C4-2B (cell line): ENCODE results near the gene OR1F1.
"Not testable (repeated sequence)": the region's sequence is repeated elsewhere in the genome, so short reads cannot be mapped to it uniquely, and the experiment has no call there.

ENCODE experiments used
- H3K27ac ChIP-seq: fragments of 450-650 bp; 2 replicates; pipeline ENCODE4 v1.5.1; 2017
- CTCF ChIP-seq: fragments of 450-650 bp; conservative IDR thresholded peaks from 2 replicates; pipeline ENCODE4 v1.5.1; 2017; ENCODE audit warnings: mild to moderate bottlenecking
- ZFX ChIP-seq: fragments of 450-650 bp; IDR thresholded peaks from 2 replicates; pipeline ENCODE4 v1.6.1; 2017

The OR1F1 gene

DNA sequence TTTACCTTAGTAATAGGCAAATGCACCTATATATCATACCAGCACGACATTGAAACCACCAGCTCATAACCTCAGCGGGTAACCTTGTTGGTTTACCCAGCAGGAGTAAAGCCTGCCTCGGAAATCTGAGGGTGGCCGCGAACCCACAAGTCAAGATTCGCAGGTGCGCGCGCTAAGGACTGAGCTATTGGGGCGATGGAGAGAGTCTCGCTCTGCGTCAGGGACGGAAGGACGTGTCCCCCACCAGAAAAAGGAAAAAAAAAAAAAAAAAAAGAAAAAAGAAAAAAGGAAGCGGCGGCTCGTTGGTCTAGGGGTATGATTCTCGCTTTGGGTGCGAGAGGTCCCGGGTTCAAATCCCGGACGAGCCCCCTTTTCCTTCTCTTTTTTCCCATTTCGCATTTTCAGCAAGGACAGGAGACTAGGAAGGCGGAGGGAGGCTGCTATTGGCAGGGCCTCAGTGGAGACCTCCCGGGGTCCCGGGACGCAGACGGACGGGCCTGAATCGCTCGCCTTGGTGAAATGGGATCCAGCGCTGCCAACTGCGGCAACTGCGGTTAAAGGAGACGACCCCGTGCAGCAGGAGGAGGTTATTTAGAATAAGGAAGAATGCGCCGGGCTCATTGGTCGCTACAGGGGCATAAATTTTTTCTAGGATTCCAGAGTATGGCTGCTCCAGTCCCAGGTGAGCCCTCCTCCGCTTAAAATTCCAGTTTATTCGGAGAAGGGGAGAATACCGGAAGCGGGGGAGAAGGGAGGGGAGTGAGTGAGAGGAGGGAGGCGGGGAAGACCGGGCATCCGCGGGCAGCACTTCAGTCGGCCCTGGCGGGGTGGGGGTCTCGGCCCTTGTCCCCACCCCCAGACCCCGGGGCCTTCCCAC, at the start of gene OR1F1:
Gene OR1F1 (plus strand): TSS at position 407 of the 877 bp plus-strand sequence.
- TF ChIP-seq ZFX (no peak), CTCF (no peak)
- no peak within 1 kb of the TSS for H3K27ac ChIP-seq

GRCh38 chr16:3138342-3138741, 49.7 kb upstream of the OR1F1 start:
- TF ChIP-seq ZFX (no peak), CTCF (no peak)
- no peak overlapping the region for H3K27ac ChIP-seq

DNA sequence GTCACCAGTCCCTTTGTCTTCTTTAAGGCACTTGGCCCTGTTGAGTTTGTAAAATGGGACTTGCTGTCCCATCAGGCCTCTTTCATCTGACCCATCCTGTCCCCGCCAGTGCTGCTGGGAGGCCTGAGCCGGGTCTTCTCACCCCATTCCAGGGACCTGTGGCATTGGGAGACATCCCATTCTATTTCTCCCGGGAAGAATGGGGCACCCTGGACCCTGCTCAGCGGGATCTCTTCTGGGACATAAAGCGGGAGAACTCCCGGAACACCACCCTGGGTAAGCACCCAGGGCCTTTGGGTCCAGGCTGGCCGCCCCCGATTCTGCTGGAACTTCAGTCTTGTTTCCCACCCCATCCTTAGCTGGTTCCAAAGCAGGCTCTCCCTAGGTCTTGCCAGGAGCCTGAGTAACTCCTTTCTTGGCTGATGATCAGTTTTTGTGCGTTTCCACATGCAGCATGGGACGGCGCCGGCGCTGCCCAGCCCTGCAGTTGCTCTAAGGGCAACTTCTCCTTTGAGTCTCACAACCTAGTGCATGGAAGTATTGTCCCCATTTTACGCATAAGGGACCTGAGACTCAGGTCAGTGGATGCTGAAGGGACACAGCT, 49.1 kb upstream of the OR1F1 start:
- TF ChIP-seq CTCF: no peak
- TF ChIP-seq ZFX: no peak
- H3K27ac ChIP-seq: no peak overlapping the region

DNA sequence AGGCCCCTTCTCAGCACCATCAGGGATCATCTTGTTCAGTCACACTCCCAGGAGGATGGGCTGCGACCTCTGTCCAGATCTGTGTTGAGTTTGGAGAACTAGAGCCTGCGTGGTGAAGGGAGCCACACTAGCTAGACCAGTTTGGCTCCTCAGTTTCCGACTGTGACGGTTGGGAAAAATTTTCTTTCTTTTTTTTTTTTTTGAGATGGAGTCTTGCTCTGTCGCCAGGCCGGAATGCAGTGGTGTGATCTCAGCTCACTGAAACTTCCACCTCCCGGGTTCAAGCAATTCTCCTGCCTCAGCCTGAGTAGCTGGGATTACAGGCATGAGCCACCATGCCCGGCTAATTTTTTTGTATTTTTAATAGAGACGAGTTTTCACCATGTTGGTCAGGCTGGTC, 48.4 kb upstream of the OR1F1 start:
- H3K27ac ChIP-seq: not testable (repeated sequence)

DNA sequence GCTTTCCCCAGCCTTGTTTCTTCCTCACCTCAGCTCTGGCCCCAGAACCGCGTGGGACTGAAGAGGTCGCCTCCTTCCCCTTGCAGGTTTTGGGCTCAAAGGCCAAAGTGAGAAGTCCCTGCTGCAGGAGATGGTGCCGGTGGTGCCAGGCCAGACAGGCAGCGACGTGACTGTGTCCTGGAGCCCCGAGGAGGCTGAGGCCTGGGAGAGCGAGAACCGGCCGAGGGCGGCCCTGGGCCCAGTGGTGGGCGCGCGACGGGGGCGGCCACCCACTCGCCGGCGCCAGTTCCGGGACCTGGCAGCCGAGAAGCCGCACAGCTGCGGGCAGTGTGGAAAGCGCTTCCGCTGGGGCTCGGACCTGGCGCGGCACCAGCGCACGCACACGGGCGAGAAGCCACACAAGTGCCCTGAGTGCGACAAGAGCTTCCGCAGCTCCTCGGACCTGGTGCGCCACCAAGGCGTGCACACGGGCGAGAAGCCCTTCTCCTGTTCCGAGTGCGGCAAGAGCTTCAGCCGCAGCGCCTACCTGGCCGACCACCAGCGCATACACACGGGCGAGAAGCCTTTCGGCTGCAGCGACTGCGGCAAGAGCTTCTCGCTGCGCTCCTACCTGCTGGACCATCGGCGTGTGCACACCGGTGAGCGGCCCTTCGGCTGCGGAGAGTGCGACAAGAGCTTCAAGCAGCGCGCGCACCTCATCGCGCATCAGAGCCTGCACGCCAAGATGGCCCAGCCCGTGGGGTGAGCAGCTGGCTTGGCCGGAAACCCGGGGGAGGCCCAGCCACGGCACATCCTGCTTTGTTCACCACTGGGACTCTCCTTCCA, 47.2 kb upstream of the OR1F1 start:
- no peak overlapping the region for H3K27ac ChIP-seq
- TF ChIP-seq CTCF: no peak
- no peak for TF ChIP-seq ZFX

DNA sequence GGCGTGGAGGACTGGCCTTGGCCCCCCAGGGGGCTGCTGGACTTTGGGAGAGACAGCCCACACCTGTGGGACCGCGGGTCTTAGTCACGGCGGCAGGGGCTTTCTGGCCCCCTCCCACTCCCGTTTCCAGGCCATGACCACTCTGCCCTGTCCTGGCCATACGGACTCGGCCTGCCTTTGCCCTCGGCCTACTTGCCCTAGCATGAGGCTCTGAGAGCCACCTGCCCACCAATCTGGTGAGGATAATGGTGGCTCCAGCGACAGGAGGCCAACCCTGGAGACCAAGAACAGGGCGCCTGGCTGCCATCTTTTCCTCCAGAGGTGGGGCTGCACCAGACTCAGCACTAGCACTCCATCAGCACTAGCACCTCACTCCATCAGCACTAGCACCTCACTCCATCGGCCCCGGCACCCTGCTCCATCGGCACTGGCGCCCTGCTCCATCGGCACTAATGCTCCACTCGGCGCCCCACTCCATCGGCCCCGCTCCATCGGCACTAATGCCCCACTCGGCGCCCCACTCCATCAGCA, 46.2 kb upstream of the OR1F1 start:
- no peak overlapping the region for H3K27ac ChIP-seq
- TF ChIP-seq ZFX: no peak

DNA sequence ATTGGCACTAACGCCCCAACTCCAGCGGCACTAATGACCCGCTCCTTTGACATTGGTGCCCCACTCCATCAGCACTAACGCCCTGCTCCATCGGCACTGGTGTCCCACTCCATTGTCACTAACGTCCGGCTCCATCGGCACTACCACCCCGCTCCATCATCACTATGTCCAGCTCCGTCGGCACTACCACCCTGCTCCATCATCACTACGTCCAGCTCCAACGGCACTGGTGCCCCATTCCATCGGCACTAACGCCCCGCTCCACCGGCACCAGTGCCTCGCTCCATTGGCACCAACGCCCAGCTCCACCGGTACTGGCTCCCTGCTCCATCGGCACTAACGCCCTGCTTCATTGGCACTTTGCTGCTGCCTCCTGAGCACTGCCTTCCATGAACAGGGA, 45.7 kb upstream of the OR1F1 start:
- H3K27ac ChIP-seq: no peak overlapping the region

More for the DNA sequence above, 45.7 kb upstream of the OR1F1 start:
- TF ChIP-seq CTCF (no peak), ZFX (no peak)
